NOMO-1 treated with DMSO at 0.1 percent for 48 hours (cell line): ENCODE data around the gene GATA1.
"Not testable (repeated sequence)": the region's sequence is repeated elsewhere in the genome, so short reads cannot be mapped to it uniquely, and the experiment has no call there.

ENCODE experiments used
- DNase-seq: peaks from one replicate; lab custom pipeline; 2025; ENCODE audit not compliant: unreplicated experiment; lab: John Stamatoyannopoulos, UW

The GATA1 gene

GRCh38 chrX:48806081-48806480 lies 19.7 kb downstream of the GATA1 start:
- no peak for DNase-seq

GRCh38 chrX:48813644-48814043 lies 27.3 kb downstream of the GATA1 start:
- no peak for DNase-seq

GRCh38 chrX:48814722-48815121 lies 28.3 kb downstream of the GATA1 start:
- no peak for DNase-seq

- DNase-seq, result no peak
Measured at GRCh38 chrX:48815266-48815665, 28.9 kb downstream of the GATA1 start.

- DNase-seq, result no peak
Measured at GRCh38 chrX:48816014-48816810, 29.8 kb downstream of the GATA1 start.

GRCh38 chrX:48818098-48818497 lies 31.7 kb downstream of the GATA1 start:
- no peak for DNase-seq

- DNase-seq, result no peak
Measured at GRCh38 chrX:48818866-48819265, 32.5 kb downstream of the GATA1 start.

GRCh38 chrX:48819394-48819793 lies 33.0 kb downstream of the GATA1 start:
- not testable (repeated sequence) for DNase-seq

GRCh38 chrX:48823053-48823452 lies 36.7 kb downstream of the GATA1 start:
- DNase-seq, result no peak

GRCh38 chrX:48824066-48824465 lies 37.7 kb downstream of the GATA1 start:
- no peak for DNase-seq

- no peak for DNase-seq
Measured at GRCh38 chrX:48826135-48826875, 39.9 kb downstream of the GATA1 start, which contains the start of gene ERAS. Gene ERAS (plus strand): TSS chrX:48826513. CDS start chrX:48829124, 2,611 bp downstream.

- no peak for DNase-seq
Measured at GRCh38 chrX:48826876-48827653, 40.7 kb downstream of the GATA1 start.

- DNase-seq, result no peak
Measured at GRCh38 chrX:48827654-48827968, 41.2 kb downstream of the GATA1 start.

- DNase-seq, result no peak
Measured at GRCh38 chrX:48829016-48829735, 42.8 kb downstream of the GATA1 start.

GRCh38 chrX:48831136-48831908 lies 44.9 kb downstream of the GATA1 start:
- DNase-seq, result no peak

- no peak for DNase-seq
Measured at GRCh38 chrX:48831909-48832291, 45.5 kb downstream of the GATA1 start.

- no peak for DNase-seq
Measured at GRCh38 chrX:48833542-48834138, 47.2 kb downstream of the GATA1 start.

GRCh38 chrX:48834383-48834709 lies 48.0 kb downstream of the GATA1 start:
- DNase-seq, result no peak

- no peak for DNase-seq
Measured at GRCh38 chrX:48835524-48836329, 49.3 kb downstream of the GATA1 start, which contains the start of gene PCSK1N. Gene PCSK1N (minus strand): TSS chrX:48835610. CDS start chrX:48835532, 78 bp downstream.
